ENCODE data around the gene CBFA2T3. TPM values are rescaled to one million over a fixed set of nuclear protein-coding genes. Genes with fewer than 3 reads are reported as not detected.

The CBFA2T3 gene
- total and polyA plus RNA-seq, 2 of the 13 experiments (the other 11 are each of a cell fraction or from before 2014, with no cell fraction given) = 0.05 TPM; not detected in 1

DNA sequence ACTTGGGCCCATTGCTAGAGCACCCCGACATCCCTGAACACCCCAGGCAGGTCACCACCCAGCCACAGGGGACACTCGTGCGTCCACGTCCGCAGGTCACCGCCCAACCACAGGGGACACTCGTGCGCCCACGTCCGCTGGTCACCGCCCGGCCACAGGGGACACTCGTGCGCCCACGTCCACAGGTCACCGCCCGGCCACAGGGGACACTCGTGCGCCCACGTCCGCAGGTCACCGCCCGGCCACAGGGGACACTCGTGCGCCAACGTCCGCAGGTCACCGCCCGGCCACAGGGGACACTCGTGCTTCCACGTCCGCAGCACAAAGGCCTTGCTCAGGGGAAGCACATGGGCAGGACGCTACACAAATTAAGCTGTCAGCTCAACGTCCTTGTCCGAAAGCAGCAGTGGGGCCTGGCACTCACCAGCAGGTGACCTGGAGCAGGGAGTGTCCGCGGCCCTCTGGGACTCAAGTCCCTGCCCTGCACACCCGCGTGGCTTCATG, 137.9 kb downstream of the CBFA2T3 start (continued):
- 0 out of 4 replicates have a peak, but pooled peaks of 1 of the 2 experiments have one; percentile 14 for TF ChIP-seq EP300 (IDR thresholded peaks at IDR 0.05; ENCODE audit: low read depth in 2 of 2, low read length in 2 of 2)
- TF ChIP-seq EP300 (CRISPR knock-in tag; IDR thresholded peaks at IDR 0.05; ENCODE audit: borderline replicate concordance) = no peak
- TF ChIP-seq ZNF572 (CRISPR knock-in tag; IDR thresholded peaks at IDR 0.05) = 0 out of 2 replicates have a peak, but pooled peaks have one; percentile 30
- TF ChIP-seq, protein P1, sequence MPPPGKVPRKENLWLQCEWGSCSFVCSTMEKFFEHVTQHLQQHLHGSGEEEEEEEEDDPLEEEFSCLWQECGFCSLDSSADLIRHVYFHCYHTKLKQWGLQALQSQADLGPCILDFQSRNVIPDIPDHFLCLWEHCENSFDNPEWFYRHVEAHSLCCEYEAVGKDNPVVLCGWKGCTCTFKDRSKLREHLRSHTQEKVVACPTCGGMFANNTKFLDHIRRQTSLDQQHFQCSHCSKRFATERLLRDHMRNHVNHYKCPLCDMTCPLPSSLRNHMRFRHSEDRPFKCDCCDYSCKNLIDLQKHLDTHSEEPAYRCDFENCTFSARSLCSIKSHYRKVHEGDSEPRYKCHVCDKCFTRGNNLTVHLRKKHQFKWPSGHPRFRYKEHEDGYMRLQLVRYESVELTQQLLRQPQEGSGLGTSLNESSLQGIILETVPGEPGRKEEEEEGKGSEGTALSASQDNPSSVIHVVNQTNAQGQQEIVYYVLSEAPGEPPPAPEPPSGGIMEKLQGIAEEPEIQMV (CRISPR knock-in tag; IDR thresholded peaks at IDR 0.05; ENCODE audit: low read depth) = peak; percentile 68; the same call in 1 of the 2 replicates
- TF ChIP-seq, protein P2, sequence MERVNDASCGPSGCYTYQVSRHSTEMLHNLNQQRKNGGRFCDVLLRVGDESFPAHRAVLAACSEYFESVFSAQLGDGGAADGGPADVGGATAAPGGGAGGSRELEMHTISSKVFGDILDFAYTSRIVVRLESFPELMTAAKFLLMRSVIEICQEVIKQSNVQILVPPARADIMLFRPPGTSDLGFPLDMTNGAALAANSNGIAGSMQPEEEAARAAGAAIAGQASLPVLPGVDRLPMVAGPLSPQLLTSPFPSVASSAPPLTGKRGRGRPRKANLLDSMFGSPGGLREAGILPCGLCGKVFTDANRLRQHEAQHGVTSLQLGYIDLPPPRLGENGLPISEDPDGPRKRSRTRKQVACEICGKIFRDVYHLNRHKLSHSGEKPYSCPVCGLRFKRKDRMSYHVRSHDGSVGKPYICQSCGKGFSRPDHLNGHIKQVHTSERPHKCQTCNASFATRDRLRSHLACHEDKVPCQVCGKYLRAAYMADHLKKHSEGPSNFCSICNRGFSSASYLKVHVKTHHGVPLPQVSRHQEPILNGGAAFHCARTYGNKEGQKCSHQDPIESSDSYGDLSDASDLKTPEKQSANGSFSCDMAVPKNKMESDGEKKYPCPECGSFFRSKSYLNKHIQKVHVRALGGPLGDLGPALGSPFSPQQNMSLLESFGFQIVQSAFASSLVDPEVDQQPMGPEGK (CRISPR knock-in tag; IDR thresholded peaks at IDR 0.05) = peak; percentile 27; the same call in 1 of the 2 replicates
- no peak for TF ChIP-seq SATB2 (CRISPR knock-in tag; IDR thresholded peaks at IDR 0.05)
- 0 out of 2 replicates have a peak, but pooled peaks have one; percentile 48 for TF ChIP-seq HNRNPL (IDR thresholded peaks at IDR 0.05; ENCODE audit: low read depth, low read length)
- TF ChIP-seq HOXD1 (CRISPR knock-in tag; IDR thresholded peaks at IDR 0.05) = no peak
- TF ChIP-seq, protein P3, sequence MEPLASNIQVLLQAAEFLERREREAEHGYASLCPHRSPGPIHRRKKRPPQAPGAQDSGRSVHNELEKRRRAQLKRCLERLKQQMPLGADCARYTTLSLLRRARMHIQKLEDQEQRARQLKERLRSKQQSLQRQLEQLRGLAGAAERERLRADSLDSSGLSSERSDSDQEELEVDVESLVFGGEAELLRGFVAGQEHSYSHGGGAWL (CRISPR knock-in tag; IDR thresholded peaks at IDR 0.05) = no peak
- no peak for TF ChIP-seq ZNF33B (CRISPR knock-in tag; IDR thresholded peaks at IDR 0.05)
- no peak for TF ChIP-seq MAFG (CRISPR knock-in tag; IDR thresholded peaks at IDR 0.05)
- no peak for TF ChIP-seq STAT5B (CRISPR knock-in tag; IDR thresholded peaks at IDR 0.05)
- TF ChIP-seq KDM3A (CRISPR knock-in tag; IDR thresholded peaks at IDR 0.05; ENCODE audit: low read depth) = 0 out of 2 replicates have a peak, but pooled peaks have one; percentile 50
- no peak for TF ChIP-seq ZNF670 (CRISPR knock-in tag; IDR thresholded peaks at IDR 0.05; ENCODE audit: borderline replicate concordance)
- TF ChIP-seq MLLT10 (CRISPR knock-in tag; IDR thresholded peaks at IDR 0.05) = no peak
- no peak for TF ChIP-seq TCF7 (IDR thresholded peaks at IDR 0.05; ENCODE audit: low read depth)
- TF ChIP-seq SP1 (IDR thresholded peaks at IDR 0.05) = no peak
- peak; percentile 77 for TF ChIP-seq SP1 (CRISPR knock-in tag; IDR thresholded peaks at IDR 0.05)
- TF ChIP-seq, protein P4, sequence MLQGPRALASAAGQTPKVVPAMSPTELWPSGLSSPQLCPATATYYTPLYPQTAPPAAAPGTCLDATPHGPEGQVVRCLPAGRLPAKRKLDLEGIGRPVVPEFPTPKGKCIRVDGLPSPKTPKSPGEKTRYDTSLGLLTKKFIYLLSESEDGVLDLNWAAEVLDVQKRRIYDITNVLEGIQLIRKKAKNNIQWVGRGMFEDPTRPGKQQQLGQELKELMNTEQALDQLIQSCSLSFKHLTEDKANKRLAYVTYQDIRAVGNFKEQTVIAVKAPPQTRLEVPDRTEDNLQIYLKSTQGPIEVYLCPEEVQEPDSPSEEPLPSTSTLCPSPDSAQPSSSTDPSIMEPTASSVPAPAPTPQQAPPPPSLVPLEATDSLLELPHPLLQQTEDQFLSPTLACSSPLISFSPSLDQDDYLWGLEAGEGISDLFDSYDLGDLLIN (CRISPR knock-in tag; IDR thresholded peaks at IDR 0.05; ENCODE audit: borderline replicate concordance) = no peak
- peak; percentile 53; the same call in 1 of the 2 replicates for TF ChIP-seq ZNF547 (CRISPR knock-in tag; IDR thresholded peaks at IDR 0.05)
- no peak for TF ChIP-seq HOXA9 (CRISPR knock-in tag; IDR thresholded peaks at IDR 0.05; ENCODE audit: borderline replicate concordance)
- TF ChIP-seq ZMYM4 (CRISPR knock-in tag; IDR thresholded peaks at IDR 0.05) = peak; percentile 97
- peak; percentile 48 for TF ChIP-seq GATAD1 (CRISPR knock-in tag; IDR thresholded peaks at IDR 0.05)
- 0 out of 2 replicates have a peak, but pooled peaks have one; percentile 68 for TF ChIP-seq AKAP8 (CRISPR knock-in tag; IDR thresholded peaks at IDR 0.05)
- TF ChIP-seq SALL1 (CRISPR knock-in tag; IDR thresholded peaks at IDR 0.05) = 0 out of 2 replicates have a peak, but pooled peaks have one; percentile 28
- TF ChIP-seq, protein P5, sequence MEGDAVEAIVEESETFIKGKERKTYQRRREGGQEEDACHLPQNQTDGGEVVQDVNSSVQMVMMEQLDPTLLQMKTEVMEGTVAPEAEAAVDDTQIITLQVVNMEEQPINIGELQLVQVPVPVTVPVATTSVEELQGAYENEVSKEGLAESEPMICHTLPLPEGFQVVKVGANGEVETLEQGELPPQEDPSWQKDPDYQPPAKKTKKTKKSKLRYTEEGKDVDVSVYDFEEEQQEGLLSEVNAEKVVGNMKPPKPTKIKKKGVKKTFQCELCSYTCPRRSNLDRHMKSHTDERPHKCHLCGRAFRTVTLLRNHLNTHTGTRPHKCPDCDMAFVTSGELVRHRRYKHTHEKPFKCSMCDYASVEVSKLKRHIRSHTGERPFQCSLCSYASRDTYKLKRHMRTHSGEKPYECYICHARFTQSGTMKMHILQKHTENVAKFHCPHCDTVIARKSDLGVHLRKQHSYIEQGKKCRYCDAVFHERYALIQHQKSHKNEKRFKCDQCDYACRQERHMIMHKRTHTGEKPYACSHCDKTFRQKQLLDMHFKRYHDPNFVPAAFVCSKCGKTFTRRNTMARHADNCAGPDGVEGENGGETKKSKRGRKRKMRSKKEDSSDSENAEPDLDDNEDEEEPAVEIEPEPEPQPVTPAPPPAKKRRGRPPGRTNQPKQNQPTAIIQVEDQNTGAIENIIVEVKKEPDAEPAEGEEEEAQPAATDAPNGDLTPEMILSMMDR (CRISPR knock-in tag; IDR thresholded peaks at IDR 0.05) = peak; percentile 93

Data from HepG2 (cell line).